GM21515 (cell line): Measurements from ENCODE around the gene GMDS.

Source experiments
- ATAC-seq: cut with Tn5 transposase; IDR thresholded peaks from one replicate; pipeline ENCODE4 v1.9.1; 2021; ENCODE audit not compliant: unreplicated experiment

Gene GMDS

DNA sequence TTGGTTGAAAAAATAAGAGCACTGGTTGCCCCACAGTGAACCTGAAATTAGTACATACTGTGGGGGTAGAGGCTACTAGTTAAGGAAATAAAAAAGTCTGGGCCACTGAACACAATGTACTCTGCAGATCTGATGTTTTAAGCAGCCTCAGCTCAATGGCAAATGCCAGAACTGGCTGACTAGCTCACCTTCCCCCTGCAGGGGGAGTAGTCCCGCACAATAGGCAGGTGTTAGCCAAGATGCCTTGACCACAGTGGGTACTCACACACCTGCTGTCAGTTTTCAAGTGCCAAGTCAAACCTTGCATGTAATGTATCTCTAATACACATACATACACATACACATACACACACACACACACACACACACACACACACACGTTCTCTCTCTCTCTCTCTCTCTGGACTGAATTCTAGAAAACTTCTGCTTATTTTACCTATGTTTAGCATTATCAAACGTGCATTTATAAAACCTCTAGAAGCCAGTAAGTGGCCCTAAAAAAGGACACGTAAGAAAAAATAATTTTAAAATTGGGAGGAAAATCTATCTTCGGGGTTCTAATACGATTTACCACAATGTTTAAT, 36.1 kb downstream of the GMDS start:
- ATAC-seq = peak; percentile 86

DNA sequence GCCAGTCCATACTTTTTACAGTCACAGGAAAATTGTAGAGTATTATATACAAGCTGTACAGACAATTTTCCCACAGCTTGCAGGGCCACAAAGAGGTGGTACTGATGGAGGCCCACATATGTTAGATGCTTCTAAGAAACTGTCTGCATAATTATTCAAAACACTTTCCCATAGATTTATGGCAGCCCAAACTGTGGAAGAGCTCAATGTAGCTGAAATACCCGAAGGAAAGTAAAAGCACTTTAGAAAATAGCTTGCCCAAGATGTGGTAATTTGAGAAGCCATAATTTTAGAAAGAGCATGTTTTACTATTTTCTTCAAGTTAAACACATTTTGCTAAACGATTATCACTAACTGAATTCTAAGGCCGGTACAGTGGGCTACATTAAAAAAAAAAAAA, 36.9 kb downstream of the GMDS start:
- ATAC-seq = no peak

DNA sequence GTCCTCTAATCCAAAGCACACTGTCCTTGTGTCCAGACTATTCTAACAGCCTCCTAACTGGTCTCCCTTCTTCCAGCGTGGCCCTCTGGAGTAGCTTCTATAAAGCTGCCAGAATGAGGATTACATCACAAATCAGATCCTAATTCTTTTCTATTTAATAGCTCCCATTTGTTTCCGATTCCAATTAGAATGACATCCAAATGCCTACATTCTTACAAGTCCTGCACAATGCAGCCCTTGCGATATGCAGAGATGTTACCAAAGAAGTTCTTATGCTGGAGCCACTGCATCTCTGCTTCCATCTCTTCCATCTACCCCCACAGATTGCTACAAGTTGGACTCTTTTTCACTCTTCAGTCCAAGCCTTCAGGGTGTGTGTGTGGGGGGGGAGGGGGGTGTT, 40.0 kb downstream of the GMDS start:
- no peak for ATAC-seq

DNA sequence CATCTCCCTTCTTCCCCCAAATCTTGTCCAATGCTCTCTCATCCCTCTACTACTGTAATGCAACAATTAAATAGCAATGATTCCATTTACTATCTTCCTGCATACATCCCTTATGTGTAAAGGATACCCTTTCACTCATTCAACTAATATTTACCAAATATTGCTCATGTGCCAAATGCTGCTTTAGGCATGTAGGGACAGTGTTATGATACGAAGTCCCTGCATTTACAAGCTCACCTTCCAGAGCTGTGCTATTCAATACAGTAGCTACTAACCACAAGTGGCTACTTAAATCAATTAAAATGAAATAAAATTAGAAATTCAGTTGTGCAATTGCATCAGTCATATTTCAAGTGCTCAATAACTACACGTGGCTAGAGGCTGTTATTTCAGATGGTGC, 41.1 kb downstream of the GMDS start:
- ATAC-seq = no peak

DNA sequence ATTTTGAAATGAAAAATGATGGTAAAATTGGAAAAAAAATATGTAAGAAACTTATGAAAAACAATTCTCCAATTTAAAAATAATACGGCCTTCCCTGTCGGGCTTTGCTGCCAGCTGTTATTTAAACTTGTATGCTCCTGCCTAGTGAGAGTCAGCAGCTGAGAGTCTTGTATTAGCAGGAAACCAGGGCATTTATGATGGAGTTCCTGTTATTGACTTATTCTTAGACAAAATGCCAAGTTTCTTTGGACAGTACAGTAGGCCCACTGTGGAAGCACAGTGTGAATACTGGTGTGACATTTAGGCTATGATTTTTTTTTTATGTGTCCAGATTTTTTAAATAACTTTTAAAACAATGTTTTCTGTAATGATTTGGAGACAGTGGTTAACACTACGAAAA, 42.1 kb downstream of the GMDS start:
- ATAC-seq = no peak

DNA sequence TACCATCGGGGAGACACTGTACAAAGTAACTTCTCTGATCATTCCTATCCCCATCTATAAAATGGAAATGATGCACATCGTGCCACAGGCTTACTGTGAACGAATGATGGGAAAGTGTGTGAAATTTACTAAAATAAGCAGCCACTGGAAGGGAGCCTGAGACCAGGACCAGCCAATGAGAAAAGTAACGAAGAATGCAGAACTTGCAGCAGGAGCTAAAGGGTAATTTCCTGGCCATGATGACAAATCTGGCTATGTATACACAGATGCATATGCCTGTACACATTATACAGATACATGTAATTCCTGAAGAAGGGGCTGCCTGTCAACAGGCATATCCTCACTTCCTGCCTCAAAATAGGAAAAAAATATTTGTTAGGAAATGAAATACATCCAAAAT, 47.4 kb downstream of the GMDS start:
- ATAC-seq = no peak

DNA sequence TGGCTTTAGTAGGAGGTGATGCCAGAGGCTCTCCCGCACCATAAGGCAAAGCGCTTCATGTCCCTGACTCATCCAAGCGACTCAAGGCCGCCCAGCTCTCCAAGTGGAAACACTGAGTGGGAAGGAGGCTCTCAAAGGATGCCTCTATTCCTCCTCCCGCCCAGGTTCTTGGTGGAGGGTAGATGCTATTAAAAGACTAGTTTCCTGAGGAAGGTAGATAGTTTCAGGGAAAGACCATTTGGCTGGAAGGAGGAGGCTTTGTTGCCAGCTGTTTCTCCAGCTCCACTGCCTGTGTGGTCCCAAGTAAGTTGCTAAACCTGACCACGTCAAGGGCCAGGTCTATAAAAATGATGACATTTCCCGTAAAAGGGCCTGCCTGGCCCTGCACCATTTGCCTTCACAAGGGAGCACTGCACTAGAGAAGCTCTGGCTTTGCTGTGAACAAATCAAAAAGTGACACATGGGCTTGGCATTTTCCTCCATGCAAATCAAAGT, 48.2 kb downstream of the GMDS start:
- ATAC-seq = no peak

DNA sequence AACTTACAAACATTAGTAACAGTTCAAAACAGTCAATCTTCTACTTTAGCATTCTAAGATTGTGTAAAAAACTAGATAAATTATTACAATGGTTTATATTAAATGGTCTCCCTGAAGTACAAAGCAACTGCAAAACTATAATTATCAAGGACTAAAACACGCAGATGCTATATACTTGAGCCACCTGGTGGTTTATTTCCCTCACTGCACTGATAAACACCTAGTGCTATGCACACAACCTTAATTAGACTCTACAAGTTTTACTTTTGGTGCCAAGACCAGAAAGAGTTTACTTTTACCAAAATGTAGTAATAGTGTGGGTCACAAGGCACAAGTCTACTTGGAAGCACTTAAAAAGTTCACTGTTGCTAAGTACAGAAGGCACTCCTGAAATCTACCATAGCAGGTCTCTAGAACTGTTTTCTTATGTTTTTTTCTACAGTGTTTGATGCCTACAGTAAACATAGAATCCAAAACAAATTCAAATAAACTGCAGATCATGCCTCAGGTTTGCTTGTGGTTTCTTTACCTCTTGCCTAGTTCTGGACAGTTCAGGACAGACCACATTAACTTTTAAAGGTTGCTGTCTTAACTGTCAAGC, 49.2 kb downstream of the GMDS start:
- no peak for ATAC-seq

DNA sequence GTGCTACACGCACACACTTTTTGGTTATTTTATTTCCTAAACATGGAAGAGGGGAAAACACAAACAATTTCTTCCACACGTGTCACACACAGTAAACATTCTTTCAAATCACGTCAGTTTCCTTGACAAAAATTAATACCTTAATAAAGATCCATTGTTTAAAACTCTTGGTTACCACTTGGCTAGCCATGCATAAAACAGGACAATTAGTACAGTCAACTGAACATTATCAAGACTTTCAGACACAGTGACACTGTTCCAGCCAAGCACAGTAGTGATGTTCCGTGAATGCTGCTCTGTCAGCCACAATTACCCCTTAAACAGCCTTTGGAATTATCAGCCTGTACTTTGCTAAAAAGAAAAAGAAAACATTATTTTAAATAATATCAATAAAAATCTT, 50.8 kb downstream of the GMDS start:
- no peak for ATAC-seq

DNA sequence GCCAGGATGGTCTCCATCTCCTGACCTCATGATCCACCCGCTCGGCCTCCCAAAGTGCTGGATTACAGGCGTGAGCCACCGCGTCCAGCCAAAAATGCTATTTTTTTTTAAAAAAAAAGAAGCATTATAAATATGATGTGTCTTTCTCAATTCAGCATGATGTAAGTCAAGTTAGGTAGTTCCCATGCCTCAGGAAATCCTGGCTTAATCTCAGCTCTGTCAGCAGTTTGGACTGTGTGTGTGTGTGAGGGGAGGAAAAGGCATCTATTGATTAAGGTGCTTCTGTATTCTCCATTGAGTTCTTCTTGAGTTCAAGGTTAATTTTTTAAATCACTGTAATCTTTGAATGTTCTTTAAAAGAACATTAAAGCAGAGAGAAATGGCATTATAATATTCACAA, 51.5 kb downstream of the GMDS start:
- ATAC-seq = no peak

DNA sequence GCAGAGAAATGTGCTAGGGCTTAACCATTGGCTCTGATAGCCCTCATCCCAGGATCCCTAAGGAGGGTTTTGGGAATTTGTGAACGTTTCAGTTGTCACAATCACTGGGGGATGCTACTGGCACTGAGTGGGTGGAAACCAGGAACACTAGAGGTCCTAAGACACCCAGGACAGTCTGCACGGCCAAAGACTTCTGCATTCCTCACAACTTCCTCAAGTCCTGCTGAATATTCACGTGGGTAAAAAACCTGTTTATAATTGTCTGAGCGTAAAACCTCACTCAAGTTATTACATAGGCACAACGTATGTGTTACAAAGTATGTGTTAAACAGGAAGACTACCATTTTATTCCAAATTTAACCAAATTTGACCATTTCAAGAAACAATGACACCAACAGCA, 52.4 kb downstream of the GMDS start:
- no peak for ATAC-seq

DNA sequence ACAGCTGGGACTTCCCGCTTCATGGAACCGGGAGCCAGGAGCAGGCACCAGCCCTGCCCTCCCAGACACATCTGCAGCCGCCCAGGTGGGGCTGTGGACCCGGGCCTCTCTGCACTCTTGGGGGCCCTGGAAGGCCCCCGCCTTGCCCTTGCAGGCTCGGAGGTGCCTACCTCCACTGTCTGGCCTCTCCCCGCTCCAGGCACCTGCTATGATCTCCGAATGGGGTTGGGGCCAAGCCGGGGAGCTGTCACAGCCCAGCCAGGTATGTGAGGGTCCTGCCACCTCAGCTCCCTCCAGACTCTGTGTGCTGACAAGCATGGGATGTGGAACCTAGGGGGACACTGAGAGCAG, 54.0 kb downstream of the GMDS start:
- ATAC-seq = no peak

DNA sequence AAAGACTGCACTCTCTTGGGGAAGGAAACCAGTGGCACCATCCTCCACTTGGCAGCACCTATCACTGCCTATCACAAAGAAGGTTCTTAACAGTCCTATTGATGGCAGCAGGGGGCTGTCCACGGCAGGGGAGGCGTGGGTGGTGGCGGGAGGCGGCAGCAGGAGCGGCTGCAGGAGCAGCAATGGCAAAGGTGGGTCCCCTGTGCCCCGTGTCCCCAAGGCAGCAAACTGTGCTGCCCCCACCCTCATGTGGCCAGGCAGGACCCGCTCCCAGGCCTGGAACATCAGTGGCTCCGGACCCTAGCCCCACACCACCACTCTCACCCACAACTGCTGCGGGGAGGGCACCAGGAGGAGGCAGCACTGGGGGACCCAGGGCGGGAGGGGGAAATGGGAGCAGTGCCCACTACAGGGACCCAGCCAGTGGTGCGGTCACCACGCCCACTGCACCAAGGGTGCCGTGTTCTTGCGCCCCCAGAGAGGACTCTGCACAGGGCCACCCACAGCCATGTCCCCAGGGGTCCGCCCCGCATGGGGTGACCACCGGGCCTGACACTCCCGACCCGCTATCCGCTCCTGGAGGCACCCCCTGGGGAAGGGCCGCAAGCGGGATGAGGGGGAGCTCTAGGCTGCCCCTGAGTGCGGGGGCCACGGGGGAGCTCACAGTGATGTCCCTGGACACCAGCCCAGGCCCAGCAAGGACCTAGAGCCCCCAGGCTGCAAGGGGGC, 54.6 kb downstream of the GMDS start:
- no peak for ATAC-seq

DNA sequence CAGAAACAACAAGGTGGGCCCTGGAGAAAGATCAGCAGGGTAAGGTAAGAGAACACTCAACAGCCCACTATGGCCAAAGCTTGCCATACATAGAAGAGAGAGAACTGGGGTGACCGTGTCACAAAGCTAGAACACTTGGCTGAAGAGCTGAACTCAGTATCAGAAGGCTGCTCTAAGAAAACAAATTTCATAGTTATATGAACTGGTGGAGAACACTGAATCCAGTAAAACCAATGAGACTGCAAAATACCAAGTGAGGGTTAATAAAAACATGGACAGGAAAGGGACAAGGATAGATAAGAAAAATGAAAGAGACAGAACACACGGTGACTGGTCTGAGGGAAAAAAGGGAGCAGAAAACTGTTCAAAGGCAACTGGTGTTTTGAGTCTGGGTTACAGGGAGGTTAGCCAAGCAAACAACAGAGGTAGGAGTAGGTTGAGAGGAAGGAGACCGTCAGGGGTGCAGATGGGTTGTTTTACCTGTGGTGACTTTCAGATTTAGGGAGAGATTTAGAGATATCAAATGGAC, 56.5 kb downstream of the GMDS start:
- no peak for ATAC-seq

DNA sequence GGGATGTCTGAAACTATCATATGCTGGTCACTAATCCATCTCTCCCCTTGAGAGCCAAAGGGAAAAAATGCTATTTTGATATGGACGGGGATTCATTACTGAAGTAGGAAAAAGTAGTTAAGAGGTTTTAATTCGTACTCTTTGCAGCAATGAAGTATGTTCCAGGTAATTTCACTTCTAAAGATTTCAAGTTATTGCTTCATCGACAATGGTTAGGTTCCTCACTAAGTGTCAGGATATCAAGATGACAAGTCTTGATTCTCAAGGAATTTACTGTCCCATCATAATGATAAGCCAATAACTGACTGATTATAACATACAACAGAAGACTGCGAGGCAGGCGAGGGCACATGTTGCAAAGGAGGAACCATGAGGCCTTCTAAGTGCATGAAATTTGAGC, 57.0 kb downstream of the GMDS start:
- no peak for ATAC-seq

DNA sequence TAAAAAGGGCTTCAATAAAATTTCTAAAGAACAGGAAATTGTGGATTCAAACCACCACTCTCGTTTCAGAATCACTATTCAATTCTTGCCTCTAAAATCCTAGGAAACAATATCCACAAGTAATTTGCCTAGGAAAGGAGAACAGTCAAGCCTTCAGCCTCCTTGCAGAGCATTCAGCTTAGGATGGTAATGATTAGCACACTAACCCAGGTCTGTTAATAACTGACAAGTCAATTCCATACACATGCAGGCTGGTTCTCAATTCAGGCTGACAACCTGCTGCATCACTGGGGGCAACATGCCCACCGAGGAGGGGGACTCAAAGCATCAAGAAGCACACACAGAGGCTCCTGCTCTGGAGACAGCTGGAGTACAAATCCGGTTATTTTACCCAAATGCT, 57.6 kb downstream of the GMDS start:
- ATAC-seq = no peak

DNA sequence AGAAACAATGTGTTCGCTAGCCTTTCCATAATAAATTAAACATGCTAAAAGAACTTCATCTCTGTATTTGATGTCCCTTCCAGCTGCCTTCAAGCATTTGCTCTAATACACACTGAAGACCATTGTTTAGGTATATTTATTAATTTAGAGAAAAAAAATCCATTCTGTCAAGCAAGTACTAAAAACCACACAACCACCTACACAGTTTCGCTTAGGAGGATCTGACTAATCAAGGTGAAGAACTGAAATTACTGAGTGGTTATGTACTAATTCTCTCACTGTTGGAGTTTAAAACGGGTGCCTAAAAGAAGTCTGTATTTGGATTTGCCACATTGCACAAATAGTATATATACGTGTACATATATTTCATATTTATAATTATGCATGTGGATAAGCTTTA, 58.9 kb downstream of the GMDS start:
- peak; percentile 78 for ATAC-seq

DNA sequence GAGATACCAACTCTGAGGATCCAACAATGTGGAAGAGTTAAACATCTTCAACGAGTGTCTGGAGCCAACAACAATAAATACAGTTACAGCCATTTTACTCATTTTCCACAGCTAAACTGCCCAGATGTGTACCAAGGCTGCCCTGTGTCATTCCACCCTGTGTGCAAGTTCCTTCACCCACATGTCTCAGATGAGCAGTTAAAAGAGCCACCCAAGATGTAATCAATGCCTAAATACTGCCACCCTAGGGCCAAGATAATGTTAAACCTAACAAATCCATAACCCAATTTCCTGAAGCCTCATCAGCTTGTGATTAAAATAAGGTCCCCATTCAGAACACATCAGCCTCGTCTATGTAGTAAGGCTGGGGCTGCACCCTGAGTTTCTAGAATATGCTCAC, 59.9 kb downstream of the GMDS start:
- no peak for ATAC-seq

DNA sequence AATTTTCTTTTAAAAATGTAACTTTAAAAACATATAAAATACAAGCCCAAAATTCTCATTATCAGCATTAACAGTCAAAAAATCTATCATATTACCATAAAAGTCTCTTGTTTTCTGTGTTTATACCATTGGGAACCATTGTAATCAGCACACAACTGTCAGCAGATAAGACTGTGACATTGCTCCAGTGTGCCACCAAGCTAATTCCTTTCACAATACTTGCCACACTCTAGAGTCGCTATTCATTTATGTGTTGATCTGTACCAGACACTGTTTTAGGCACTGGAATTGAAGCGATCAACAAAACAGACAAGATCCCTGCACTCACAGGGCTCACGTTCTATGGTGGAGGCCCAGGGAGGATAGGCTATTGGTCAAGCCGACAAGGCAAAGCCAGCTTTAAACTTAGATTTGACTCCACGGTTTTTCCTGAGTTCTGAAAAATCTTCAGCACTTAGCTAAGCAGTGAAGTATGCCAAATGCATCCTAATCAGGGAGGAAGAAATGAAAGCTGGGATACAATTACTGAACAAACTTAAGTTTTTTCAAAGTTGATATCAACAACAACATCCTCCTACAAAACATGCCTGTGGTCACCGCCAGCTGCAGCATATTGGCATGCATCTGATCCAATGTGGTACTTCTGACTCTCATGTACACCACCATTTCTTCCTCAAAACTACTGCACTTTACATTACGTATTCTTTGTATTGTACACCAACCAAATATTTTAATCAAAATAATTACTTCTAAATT, 60.5 kb downstream of the GMDS start:
- ATAC-seq = no peak

DNA sequence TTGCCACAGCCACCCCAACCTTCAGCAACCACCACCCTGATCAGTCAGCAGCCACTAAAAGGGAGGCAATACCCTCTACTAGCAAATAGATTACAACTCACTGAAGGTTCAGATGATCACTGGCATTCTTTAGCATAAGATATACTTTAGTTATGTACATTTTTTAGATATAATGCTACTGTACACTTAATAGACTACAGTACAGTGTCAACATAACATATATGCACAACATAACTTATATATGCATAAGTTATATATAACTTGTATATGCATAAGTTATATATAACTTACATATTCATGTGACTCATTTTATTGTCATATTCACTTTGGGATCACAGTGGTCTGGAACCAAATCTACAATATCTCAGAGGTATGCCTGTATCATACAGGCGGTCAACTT, 61.7 kb downstream of the GMDS start:
- ATAC-seq = no peak

DNA sequence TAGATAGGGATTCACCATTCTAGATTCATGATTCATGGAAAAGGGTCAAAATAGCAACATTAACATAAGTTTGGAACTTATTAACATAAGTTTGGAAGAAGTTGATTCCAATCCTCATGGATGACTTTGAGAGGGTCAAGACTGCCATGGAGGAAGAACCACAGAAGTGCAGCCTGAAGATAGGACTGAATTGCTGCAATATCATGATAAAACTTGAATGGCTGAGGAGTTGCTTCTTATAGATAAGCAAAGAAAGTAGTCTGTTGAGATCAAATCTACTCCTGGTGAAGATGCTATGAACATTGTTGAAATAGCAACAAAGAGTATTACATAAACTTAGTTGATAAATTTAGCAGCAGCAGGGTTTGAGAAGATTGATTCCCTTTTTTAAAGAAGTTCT, 62.2 kb downstream of the GMDS start:
- no peak for ATAC-seq

DNA sequence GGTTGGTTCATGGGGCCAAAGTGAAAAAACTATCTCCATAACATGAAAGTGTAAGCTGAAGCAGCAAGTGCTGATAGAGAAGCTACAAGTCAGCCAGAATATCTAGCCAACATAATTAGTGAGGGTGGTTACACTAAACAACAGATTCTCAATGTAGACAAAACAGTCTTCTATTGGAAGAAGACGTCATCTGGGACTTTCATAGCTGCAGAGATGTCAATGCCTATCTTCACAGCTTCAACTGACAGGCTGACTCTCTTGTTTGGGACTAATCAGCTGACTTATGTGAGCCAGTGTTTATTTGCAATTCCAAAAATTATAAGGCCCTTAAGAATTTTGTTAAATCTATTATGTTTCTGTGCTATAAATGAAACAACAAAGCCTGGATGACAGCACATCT, 63.2 kb downstream of the GMDS start:
- no peak for ATAC-seq
